Small intestine (tissue), 16 donors: ENCODE results near the gene CRYGN. TPM values are rescaled to one million over a fixed set of nuclear protein-coding genes. Genes with fewer than 3 reads are reported as not detected.

Experiments
- DNase-seq, 2 donors: peaks; one replicate each; pipeline versions ENCODE4 v3.0.0 to v3.0.0-alpha.2; 2013
- FAIRE-seq: peaks from 2 replicates; lab custom pipeline; 2012; peaks lifted over from hg19 to GRCh38; lab: Jason Lieb, UNC
- H3K27ac ChIP-seq, 3 donors: one replicate each; pipeline ENCODE4 v1.5.1; 2013; ENCODE audit warnings: low read length in 2 of 3, mild to moderate bottlenecking in 2 of 3, control low read depth in 1 of 3, inconsistent platforms in 1 of 3, low read depth in 1 of 3, moderate library complexity in 1 of 3
- H3K27me3 ChIP-seq, 3 donors: one replicate each; pipeline ENCODE4 v1.6.1; 2013; ENCODE audit warnings: low read length in 3 of 3, inconsistent platforms in 1 of 3; ENCODE audit not compliant: control insufficient read depth in 3 of 3, insufficient read depth in 3 of 3
- H3K36me3 ChIP-seq, 3 donors: one replicate each; pipeline ENCODE4 v1.6.1; 2013; ENCODE audit warnings: low read length in 3 of 3, inconsistent platforms in 1 of 3, low read depth in 1 of 3, mild to moderate bottlenecking in 1 of 3, moderate library complexity in 1 of 3; ENCODE audit not compliant: control insufficient read depth in 3 of 3, insufficient read depth in 2 of 3
- H3K4me1 ChIP-seq, 3 donors: one replicate each; pipeline ENCODE4 v1.6.1; 2013; ENCODE audit warnings: low read length in 2 of 3, inconsistent platforms in 1 of 3, low read depth in 1 of 3, mild to moderate bottlenecking in 1 of 3, moderate library complexity in 1 of 3; ENCODE audit not compliant: control insufficient read depth in 3 of 3, insufficient read depth in 2 of 3
- H3K4me3 ChIP-seq, 3 donors: one replicate each; pipeline ENCODE4 v1.5.1; 2013; ENCODE audit warnings: low read length in 3 of 3, control low read depth in 1 of 3, inconsistent platforms in 1 of 3, low read depth in 1 of 3, mild to moderate bottlenecking in 1 of 3, moderate library complexity in 1 of 3
- H3K9me3 ChIP-seq, 2 donors: one replicate each; pipeline ENCODE4 v1.6.1; 2013; ENCODE audit warnings: low read depth in 1 of 2, low read length in 1 of 2; ENCODE audit not compliant: control insufficient read depth in 2 of 2, insufficient read depth in 1 of 2
- WGBS, 3 donors: extraction: QIAGEN DNeasy Blood & Tissue Kit; methylation state at CpG; one replicate each; pipeline ENCODE4 v1.1.7; 2013; 5-methylcytosine and 5-hydroxymethylcytosine counted together
- long read RNA-seq, 10 donors: transcript quantifications; one replicate each; lab custom pipeline, GENCODE V29; 2026
- polyA plus RNA-seq, 4 donors: library from polyadenylated mRNA; stranded (reverse) in 3 of 4; unstranded in 1 of 4; fragments of 200-250 nt in 3 of 4; fragments of 120-200 nt in 1 of 4; gene quantifications; one replicate each; pipeline versions ENCODE4 v1.2.1 to v1.2.3, GENCODE V29; 2013
- donor health status: healthy with polysubstance abuse.
- donor health status: control.
- donor health status: control.
- donor health status: Bipolar disorder and iron deficiency.
- donor health status: healthy.

The CRYGN gene, protein sequence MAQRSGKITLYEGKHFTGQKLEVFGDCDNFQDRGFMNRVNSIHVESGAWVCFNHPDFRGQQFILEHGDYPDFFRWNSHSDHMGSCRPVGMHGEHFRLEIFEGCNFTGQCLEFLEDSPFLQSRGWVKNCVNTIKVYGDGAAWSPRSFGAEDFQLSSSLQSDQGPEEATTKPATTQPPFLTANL
- polyA plus RNA-seq = under 1 TPM in 2 of 4 donors, not detected in 2; 0.06 to 0.07 TPM
- long read RNA-seq, donor 1 = 0 reads
- long read RNA-seq, donor 2 = 0 reads
- long read RNA-seq, donor 3 = 0 reads
- long read RNA-seq, donor 4 = 0 reads
- long read RNA-seq, donor 5 = 0 reads
- long read RNA-seq, donor 6 = 0 reads
- long read RNA-seq, donor 7 = 0 reads
- long read RNA-seq, donor 8 = 0 reads
- long read RNA-seq, donor 9 = 0 reads
- long read RNA-seq, donor 10 = 0 reads

DNA sequence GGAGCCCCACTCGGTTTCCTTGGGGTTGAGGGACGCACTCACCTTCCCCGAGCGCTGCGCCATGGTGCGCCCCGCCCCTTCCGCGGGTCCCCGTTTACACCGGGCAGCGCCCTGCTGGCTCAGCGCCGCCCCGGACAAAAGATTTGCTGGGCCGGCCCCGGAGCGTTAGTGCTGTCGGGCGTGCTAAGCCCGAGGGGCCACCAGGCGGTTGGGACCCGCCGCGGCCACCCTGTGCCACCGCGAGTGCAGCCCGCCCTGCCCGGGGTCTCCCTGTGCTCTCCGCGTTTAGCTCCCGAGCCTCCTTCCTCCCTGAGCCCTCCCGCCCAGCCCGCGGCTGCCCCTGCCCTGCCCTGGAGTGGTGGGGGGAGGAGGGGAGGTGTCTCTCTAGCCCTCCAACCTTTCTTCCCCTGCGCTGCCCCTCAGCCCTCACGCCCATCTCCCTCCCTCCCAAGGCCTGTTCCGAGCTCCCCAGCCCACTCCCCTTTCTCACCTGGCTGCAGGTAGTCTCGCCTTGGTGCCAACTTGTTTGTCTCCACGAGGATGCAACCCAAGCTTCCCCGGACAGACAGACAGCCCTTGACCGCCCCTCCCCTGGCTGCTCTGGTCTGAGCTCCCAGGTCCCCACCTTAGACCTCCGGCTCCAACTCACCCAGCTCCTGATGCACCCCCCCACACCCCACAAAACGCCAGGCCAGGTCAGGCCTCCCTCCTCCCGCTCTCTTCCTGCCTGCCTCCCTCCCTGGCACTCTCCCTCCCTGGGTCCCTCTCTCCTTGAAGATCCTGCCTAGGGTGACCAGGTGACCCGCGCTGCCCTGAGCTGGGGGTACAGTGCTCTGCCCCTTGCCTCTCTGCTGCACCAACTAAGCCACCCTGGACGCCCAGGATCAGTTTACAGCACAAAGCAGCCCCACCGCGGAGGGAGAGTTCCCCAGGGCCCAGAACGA, at the start of gene CRYGN:
Gene CRYGN, minus strand, starts transcription at position 287 of the 944 bp plus-strand sequence. Its CDS starts 224 bp downstream, at position 63.
- H3K4me1 ChIP-seq = peaks cover 0 to 2% (median 0%) of the 10 kb centered on the region in 3 donors
- no peaks in the 10 kb centered on the region for H3K36me3 ChIP-seq
- WGBS, 3 donors = 11 to 16% (median 15%) methylated on average over 40 to 51 of the region's 51 CpGs
- peak within 1 kb of the TSS in 1 of 3 donors; percentile 29 for H3K27ac ChIP-seq
- FAIRE-seq (no peak), DNase-seq (peak in 1 of 2 donors; percentile 46)
- H3K27me3 ChIP-seq = peaks cover 0 to 39% (median 11%) of the 10 kb centered on the region in 3 donors
- H3K4me3 ChIP-seq = no peak within 1 kb of the TSS
- H3K9me3 ChIP-seq = no peaks in the 10 kb centered on the region

DNA sequence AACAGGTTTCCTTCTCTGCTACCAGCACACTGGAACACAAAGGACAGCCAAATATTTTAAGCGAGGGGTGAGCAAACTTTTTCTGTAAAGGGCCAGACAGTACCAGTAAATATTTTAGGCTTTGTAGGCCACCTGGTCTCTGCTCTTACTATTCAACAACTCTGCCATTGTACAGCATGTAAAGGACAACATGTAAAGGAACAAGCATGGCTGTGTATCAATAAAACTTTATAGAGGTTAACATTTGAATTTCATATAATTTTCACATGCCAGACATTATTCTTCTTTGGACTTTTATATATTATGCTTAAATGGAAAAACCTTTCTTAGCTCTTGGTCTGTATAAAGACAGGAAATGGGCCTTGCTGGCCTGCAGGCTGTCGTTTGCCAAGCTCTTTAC, 49.6 kb upstream of the CRYGN start:
- Histone ChIP-seq H3K27me3 (no peaks in the 10 kb centered on the region), H3K36me3 (peaks cover 6 to 18% (median 8%) of the 10 kb centered on the region in 3 donors), H3K4me1 (peaks cover under 1 to 8% (median 6%) of the 10 kb centered on the region in 3 donors), H3K9me3 (no peaks in the 10 kb centered on the region), H3K27ac (no peak overlapping the region), H3K4me3 (no peak overlapping the region)
- DNase-seq (no peak), FAIRE-seq (no peak)
- 79 to 94% (median 88%) methylated on average over 2 of the region's 2 CpGs for WGBS, 3 donors

DNA sequence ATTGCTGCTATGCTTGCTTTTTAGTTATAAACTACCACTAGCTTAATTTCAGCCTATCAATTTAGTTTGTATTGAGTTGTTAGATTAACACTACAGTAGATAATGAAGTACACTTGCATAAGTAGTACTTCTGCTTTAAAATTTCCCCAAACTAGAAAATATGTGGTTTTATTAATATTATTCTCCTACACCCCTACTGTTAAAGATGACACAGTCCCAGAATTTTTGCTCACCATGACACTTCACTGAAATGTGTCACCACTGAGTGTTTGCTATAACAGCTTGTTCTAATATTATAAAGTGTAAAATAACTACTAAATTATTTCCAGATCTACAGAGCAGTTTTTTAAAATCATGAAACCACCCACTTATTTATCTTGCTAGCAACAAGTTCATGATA, 48.2 kb upstream of the CRYGN start:
- DNase-seq = no peak
- H3K9me3 ChIP-seq = no peaks in the 10 kb centered on the region
- FAIRE-seq = no peak
- no peak overlapping the region for H3K4me3 ChIP-seq
- peaks cover 6 to 24% (median 8%) of the 10 kb centered on the region in 3 donors for H3K36me3 ChIP-seq
- H3K4me1 ChIP-seq = peaks cover 2 to 8% (median 5%) of the 10 kb centered on the region in 3 donors
- H3K27me3 ChIP-seq = no peaks in the 10 kb centered on the region
- no peak overlapping the region for H3K27ac ChIP-seq

DNA sequence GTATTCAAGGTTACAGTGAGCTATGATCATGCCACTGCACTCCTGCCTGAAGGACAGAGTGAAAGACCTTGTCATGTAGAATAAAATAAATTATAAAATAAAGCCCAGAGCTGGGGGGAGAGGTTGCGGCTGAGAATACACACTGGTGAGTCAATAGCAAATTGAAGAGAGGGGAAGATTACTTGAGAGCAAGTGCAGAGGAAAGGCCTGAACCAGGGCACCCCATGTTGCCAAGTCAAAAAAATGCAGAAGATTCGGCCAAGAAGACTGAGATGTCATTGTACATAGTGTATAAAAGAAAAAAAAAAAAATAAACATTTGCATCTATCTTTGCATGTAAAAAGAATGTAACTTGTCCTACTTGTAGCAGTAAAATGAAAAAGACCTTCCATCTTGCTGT, 47.3 kb upstream of the CRYGN start:
- WGBS, 3 donors = 85 to 92% (median 91%) methylated on average over 2 of the region's 2 CpGs
- H3K36me3 ChIP-seq = peaks cover 6 to 27% (median 8%) of the 10 kb centered on the region in 3 donors
- no peaks in the 10 kb centered on the region for H3K9me3 ChIP-seq
- H3K27me3 ChIP-seq = no peaks in the 10 kb centered on the region
- peaks cover 2 to 8% (median 5%) of the 10 kb centered on the region in 3 donors for H3K4me1 ChIP-seq
- DNase-seq (no peak), FAIRE-seq (no peak)
- peak overlapping the region in 1 of 3 donors; percentile 23 for H3K27ac ChIP-seq
- H3K4me3 ChIP-seq = no peak overlapping the region

DNA sequence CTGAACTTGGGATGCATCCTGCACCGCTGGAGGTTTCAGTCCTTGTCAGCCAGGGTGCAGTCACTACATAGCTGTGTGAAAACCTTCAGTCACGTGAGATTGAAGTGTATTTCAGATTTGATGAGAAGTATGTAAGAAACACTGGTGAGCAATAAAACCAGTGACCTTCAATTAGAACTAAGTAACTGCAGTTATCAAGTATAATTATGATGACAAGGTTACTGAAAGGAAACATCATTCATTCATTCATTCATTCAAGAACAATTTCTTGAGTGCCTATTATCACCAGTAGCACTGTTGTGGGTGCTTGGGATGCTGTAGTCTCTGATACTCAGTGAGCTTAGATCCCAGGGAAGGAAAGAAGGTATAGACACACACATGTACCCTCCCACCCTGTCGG, 46.1 kb upstream of the CRYGN start:
- DNase-seq (no peak), FAIRE-seq (no peak)
- peaks cover 6 to 30% (median 8%) of the 10 kb centered on the region in 3 donors for H3K36me3 ChIP-seq
- no peak overlapping the region for H3K27ac ChIP-seq
- H3K9me3 ChIP-seq = no peaks in the 10 kb centered on the region
- H3K27me3 ChIP-seq = no peaks in the 10 kb centered on the region
- 92 to 97% (median 95%) methylated on average over 3 of the region's 3 CpGs for WGBS, 3 donors
- no peak overlapping the region for H3K4me3 ChIP-seq
- H3K4me1 ChIP-seq = peaks cover 2 to 8% (median 5%) of the 10 kb centered on the region in 3 donors

DNA sequence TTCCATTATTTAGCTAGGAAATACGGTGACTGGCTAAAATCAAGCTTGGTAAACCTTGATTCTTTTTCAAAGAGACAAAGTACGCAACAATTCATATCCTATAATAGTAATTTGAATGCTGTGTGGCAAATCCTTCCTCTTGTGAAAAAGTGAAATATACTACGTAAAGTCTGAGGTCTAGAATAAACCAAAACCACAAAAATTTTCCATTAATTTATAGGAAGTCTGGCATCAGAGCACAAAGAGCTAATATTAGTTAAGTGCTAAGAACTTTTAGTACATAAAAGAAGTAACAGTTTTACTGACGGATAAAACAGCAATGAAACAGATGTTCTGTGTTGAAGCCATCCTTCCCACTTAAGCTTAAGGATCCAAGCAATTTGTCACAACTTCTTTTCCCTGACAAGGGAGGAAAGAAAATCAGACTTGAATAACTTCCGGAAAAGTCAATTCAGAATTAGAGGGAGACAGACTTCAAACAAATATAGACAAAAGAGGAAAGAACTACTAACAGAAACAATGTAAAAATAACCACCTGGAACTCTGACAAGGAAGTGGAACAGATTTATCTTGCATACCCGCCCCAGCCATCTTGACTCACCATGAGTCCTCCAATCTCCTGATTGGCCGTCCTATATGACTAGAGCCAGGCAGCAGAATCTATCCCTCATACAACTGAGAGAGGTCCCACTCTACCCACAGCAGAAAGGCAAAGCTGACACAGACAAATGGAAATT, 45.2 kb upstream of the CRYGN start:
- DNase-seq (peak in 1 of 2 donors; percentile 52), FAIRE-seq (no peak)
- 55 to 81% (median 78%) methylated on average over 7 of the region's 7 CpGs for WGBS, 3 donors
- no peaks in the 10 kb centered on the region for H3K9me3 ChIP-seq
- peaks cover 2 to 8% (median 5%) of the 10 kb centered on the region in 3 donors for H3K4me1 ChIP-seq
- H3K4me3 ChIP-seq = no peak overlapping the region
- no peak overlapping the region for H3K27ac ChIP-seq
- H3K36me3 ChIP-seq = peaks cover 4 to 30% (median 6%) of the 10 kb centered on the region in 3 donors
- H3K27me3 ChIP-seq = no peaks in the 10 kb centered on the region

DNA sequence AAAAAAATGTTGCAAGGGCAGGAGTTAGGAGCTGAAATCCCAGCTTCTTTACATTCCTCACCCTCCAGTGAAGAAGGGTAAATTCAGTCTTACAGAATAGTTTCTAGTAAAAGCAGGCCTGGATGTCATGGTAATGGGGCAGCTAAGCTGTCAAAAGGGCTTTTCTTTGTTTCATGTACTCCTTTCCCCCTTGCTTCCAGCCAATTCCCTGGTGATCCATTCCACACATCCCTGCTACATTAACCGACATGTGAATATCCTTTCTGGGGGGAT, 43.7 kb upstream of the CRYGN start:
- H3K27ac ChIP-seq = no peak overlapping the region

More for the DNA sequence above, 43.7 kb upstream of the CRYGN start:
- no peak for DNase-seq
- Histone ChIP-seq H3K36me3 (peaks cover 0 to 27% (median 2%) of the 10 kb centered on the region in 3 donors), H3K9me3 (no peaks in the 10 kb centered on the region), H3K4me3 (no peak overlapping the region), H3K4me1 (peaks cover 2 to 8% (median 5%) of the 10 kb centered on the region in 3 donors), H3K27me3 (no peaks in the 10 kb centered on the region)
- WGBS, 3 donors = 91 to 94% (median 92%) methylated on average over 1 of the region's 1 CpG
- FAIRE-seq = no peak
